Hematopoietic multipotent progenitor cell treated with erythropoietin and hydrocortisone succinate and interleukin-3 and kit ligand, for 4 days (in vitro differentiated cells): ENCODE data around the gene SLC15A2.
"Not testable (repeated sequence)": the region's sequence is repeated elsewhere in the genome, so short reads cannot be mapped to it uniquely, and the experiment has no call there.

Source experiments
- DNase-seq: peaks from one replicate; pipeline ENCODE4 v3.0.0-alpha.2; 2015

Gene SLC15A2

DNA sequence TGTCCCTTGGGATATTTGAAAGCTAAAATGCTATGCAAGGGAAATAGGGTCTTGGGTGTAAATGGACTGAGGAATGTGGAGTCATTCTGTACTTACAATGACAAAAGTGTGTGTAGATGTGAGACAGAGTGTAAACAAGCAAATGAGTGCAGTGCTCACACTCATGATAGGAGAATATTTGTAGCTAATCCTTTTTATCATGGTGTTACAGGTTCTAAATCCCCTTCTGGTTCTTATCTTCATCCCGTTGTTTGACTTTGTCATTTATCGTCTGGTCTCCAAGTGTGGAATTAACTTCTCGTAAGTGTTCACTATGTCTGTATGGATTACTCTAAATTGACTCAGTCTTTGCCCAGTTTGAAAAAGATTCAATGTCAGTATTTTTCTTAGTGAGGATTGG lies 30.5 kb downstream of the SLC15A2 start:
- DNase-seq: no peak

DNA sequence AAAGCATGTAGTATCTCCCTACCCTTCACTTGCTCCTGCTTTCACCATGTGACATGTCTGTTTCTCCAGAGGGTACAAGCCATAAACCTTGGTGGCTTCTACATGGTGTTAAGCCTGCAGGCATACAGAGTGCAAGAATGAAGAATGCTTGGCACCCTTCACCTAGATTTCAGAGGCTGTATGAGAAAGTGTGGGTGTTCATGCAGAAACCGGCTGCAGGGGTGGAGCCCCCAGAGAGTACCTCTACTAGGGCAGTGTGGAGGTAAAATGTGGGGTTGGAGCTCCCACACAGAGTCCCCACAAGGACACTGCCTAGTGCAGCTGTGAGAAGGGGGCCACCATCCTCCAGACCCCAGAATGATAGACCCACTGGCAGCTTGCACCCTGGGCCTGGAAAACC lies 32.2 kb downstream of the SLC15A2 start:
- no peak for DNase-seq

DNA sequence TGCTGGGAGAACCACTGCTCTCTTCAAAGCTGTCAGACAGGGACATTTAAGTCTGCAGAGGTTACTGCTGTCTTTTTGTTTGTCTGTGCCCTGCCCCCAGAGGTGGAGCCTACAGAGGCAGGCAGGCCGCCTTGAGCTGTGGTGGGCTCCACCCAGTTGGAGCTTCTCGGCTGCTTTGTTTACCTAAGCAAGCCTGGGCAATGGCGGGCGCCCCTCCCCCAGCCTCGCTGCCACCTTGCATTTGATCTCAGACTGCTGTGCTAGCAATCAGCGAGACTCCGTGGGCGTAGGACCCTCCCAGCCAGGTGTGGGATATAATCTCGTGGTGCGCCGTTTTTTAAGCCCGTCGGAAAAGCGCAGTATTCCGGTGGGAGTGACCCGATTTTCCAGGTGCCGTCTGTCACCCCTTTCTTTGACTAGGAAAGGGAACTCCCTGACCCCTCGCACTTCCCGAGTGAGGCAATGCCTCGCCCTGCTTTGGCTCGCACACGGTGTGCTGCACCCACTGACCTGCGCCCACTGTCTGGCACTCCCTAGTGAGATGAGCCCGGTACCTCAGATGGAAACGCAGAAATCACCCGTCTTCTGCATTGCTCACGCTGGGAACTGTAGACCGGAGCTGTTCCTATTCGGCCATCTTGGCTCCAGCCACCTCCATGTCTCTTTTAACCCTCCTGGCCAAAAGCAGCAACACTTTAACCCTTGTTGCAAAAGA lies 44.1 kb downstream of the SLC15A2 start:
- not testable (repeated sequence) for DNase-seq

DNA sequence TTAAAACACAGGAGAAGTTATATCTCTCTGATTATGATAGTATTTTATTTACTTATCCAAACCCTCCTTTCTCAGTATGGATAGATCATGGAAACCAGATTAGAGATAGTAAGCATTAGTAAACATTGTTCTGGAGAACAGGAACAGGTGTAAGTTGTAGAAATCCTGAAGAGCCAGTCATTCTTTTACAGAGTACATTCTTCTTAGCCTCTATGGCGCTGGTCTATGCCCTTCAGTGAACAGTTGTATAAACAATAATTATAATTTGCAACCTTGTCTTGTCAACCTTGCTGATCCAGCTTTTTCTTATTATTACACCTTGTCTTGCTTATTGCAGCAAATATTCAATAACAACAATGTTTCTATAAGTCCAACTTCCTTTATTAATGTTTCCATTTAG lies 47.4 kb downstream of the SLC15A2 start:
- DNase-seq: no peak

DNA sequence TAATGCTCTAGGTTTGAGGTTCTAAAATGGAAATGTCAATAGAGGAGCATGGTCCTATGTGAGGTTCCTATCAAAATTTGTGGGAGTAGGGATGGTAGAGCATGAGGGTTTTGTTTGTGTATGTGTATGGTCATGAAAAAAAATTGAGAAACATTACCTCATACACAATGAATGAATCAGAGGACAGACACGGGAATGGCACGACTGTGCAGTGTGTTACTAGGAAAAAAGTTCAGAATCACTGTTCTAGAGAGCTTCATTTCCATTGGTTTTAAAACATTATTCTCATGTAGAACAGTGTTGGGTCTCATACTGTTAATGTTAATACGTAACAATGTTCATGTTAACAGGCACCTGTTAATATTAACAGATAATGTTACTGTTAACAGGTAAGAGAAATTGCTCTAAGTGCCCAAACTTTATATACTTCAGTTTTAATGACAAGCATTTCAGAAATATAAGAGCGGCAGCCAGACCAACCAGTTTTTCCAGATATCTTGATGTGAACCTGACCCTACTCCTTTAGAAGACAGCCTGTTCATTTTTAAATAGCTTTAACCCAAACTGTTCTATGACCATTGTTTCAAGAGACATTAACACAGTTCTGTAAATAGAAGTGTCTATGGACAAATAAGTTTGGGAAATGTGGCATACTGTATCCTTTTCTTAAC lies 48.0 kb downstream of the SLC15A2 start:
- DNase-seq: no peak

DNA sequence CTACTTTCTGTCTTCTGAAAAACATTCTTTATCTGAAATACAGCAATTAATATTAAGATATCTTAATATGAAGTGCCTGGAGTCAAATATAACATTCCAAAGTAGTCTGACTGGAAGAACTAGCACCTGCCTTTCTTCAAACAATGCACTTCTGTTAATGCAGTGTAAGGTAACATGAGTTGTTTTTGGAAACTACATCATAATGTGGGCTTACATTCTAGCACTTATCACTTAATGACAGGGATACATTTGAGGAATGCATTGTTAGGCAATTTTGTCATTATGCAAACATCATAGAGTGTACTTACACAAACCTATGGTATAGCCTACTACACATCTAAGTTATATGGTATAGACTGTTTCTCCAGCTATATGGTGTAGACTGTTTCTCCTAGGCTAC lies 49.2 kb downstream of the SLC15A2 start:
- DNase-seq: no peak

DNA sequence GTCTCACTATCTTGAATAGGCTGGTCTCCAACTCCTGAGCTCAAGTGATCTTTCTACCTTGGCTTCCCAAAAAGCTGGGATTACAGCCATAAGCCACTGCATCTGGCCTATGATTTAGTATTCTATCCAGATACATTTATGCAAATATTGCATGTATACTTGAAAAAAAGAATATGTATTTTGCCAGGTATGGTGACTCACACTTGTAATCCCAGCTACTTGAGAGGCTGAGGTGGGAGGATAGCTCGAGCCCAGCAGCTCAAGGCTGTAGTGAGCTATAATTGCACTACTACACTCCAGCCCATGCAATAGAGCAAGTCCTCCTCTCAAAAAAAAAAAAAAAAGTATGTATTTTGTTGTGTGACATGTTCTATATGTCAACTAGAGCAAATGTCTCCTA lies 54.4 kb downstream of the SLC15A2 start:
- no peak for DNase-seq

DNA sequence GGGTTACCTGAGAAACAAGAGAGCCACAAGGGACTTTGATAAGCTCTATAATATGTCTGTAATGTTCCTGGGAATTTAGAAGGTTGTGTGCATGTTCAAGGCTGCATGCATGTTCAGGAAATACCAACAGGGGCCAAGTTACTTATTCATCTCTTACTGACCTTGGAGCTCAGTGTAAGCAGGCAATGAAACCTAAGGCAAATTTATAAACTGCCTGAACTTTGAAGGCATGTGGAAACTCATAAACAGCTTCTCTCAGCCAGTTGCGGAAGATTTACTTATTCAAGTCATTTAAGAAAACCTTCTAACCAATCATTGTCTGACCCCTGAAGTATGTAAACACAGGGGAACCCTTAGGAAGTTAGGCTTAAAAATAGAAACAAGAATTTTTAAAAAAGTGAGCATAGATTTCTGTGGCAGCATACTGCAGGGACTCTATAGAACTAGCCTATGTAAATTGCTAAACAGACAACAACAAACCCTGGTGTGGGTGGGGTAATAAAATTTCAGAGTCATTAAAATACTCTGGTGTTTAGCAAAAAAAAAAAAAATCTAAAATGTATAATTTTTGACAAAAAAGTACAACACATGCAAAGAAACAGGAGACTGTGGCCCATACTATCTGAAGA lies 57.2 kb downstream of the SLC15A2 start:
- DNase-seq: no peak

DNA sequence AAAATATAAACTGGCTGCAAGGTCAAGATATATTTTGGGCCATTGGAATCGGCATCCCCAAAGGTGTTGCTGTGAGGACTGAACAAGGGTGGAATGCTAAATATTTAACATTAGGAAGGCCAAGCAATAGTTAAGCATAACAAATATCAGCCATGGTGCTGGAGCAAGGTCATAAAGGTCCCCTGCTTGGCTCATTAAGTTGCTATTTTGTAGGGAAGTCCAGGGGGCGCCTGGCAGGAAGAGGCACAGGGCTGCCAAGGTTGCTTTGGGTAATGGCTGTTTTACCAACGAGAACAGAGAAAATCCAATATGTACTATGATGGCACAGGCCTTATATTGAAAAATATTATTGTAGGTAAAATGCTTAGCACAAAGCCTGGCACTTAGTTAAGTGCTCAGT lies 62.2 kb downstream of the SLC15A2 start:
- DNase-seq: no peak

DNA sequence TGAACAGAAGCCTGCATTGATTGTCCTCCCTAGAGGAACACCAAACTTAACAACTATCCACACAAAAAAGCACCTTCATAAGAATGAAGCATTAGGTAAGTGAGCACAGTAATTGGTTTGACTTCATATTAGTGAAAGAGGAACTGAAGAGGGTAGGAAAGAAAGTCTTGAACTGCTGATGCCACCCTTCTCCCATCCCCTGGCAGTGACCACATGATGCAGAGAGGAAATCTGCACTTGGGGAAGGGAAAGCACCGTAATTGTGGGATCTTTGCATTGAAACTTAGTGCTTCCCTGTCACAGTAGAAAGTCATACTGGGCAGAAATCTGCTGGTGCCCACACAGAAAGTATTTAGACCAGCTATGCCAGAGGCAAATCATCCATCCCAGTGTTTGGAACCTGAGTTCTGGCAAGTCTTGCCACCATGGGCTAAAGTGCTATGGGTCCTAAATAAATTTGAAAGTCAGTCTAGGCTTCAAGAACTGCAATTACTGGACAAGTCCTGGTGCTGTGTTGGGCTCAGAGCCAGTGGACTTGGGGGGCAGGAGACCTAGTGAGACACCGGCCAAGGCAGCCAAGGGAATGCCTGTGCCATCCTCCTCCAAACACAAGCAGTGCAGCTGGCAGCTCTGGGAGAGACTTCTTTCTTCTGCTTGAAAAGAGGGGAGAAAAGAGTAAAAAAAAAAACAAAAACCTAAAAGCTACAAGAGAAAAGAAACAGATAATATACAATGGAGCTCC lies 63.6 kb downstream of the SLC15A2 start:
- DNase-seq: peak; percentile 27

DNA sequence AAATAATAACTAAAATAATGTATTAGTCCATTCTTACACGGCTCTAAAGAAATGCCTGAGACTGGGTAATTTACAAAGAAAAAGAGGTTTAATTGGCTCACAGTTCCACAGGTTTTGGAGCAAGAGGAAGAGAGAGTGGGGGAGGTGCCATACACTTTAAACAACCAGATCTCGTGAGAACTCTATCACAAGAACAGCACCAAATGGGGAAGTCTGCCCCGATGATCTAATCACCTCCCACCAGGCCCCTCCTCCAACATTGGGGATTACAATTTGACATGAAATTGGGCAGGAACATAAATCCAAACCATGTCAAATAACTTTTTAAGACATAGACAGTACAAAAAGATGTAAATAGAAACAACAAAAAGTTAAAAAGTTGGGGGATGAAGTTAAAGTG lies 64.6 kb downstream of the SLC15A2 start:
- no peak for DNase-seq

DNA sequence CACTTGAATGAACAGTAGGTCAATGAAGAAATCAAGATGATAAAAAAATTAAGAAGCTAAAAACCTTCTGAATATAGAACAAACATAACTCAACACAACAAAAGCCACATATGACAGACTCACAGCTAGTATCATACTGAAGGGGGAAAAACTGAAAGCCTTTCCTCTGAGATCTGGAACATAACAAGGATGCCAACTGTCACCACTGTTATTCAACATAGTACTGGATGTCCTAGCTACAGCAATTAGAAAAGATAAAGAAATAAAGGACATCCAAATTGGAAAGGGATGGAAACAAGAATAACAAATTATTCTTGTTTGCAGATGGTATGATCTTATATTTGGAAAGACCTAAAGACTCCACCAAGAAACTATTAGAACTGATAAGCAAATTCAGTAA lies 67.1 kb downstream of the SLC15A2 start:
- no peak for DNase-seq

DNA sequence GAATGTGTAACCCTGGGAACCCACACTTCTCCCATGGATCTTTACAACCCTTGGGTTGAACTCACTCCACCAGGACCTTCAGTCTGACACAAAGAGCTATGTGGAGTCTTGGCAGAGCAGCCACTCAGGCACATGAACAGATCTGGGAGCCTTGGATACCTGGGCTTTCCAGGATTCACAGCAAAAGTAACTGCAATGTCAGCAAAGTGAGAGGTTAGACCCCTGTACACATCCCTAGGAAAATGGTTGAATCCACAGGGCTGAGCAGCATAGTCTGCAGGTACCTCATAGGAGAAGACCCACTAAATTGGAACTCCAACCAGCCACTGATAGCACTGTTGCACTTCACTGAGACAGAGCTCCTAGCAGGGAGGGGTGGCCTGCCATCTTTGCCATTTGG lies 68.2 kb downstream of the SLC15A2 start:
- no peak for DNase-seq

DNA sequence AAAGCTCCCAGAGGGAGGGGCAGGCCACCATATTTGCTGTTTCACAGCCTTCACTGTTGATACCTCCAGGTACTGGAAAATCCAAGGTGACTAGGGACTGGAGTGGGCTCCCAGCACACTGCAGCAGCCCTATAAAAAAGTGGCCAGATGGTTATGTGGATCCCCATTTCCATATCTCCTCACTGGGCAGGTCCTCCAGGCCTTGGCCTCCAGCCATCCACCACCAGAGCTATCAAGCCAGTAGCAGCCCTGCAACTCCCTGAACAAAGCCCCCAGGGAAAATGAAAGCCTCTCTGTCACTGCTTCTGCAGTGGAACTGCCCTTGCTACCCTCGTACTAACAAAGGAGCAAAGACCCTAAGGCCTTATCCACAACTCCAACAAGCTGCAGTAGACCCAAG lies 69.4 kb downstream of the SLC15A2 start:
- no peak for DNase-seq

DNA sequence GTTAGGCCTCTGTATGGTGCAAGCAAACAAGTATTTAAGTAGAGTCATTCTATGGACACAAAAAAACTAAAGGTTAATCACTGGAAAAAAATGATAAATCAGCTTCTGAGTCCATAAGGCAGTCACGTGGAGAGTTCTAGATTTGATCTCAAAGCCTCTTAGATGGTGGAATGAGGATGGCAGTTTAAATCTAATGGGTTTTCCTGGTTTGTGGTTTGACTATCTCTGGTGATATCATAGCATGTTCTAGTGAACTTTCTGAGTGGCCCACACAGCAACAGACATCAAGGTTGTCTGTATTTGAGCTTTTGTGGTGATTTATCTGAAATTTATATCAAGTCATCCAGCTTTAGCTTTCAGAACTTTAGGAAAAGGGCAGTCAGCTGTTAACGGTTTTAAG lies 75.4 kb downstream of the SLC15A2 start:
- DNase-seq: peak; percentile 37

DNA sequence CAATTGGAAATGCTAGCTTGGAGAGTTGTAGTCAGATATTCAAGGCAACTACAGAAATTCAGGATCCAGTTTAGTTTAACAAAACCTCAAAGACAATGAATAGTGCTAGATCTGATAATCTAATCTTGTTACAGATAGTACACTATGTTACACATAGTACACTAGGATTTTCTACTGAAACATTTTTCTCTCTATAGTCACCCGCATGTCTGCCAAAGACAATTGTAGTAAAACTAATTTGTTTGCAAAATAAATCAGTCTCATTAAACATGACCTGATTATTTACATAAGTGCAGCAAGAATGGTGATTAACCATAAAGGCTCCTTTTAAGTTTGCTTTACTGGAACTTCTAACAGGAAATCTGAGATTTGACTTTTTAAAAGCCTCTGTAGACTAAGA lies 75.8 kb downstream of the SLC15A2 start:
- DNase-seq: no peak

DNA sequence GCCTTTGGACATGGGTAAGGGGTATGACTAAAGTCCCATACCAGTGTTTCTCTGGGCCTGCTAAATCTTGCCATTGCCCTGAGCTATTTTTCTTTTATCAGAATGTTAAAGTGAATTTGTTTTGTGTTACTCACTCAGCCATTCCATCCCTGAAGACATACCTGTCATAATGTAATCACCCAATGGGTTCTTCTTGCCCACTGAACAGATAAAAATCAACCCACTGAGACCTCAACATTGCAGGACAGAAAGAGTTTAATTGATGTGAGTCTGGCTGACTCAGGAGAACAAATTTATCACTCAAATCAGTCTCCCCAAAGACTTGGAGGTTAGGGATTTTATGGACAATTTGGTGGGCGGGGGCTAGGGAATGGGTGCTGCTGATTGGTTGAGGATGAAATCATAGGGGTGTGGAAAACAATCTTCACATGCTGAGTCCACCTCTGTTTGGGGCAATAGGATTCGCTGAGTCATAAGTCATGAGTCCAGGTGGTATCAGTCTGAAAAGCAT lies 80.5 kb downstream of the SLC15A2 start:
- DNase-seq: no peak

DNA sequence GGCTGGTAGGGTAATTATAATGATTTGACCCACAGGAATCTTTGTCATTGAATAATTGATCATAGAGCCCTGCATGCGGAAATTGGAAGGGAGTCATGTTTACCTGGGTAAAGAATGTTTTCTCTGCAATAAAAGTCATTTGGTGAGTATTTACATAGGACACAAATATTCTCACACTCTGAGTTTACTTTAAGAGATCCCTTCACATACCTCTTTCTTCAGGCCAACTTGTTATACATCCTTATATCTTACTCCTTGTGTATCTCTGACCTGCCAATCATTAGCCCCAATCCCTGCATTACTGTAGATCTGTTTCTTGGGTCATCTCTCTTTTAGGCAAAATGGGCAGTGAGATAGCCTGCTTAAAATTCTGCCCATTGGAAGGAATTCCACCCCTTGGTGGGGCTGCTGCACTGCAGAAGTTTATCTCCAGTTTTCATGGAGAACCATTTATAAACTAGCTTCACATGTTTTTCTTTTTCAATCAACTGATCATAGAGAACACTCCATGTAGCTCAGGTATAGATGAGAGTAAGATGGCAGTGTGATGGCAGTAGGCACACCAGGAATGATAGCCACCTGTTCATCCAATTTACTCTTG lies 81.6 kb downstream of the SLC15A2 start:
- no peak for DNase-seq

DNA sequence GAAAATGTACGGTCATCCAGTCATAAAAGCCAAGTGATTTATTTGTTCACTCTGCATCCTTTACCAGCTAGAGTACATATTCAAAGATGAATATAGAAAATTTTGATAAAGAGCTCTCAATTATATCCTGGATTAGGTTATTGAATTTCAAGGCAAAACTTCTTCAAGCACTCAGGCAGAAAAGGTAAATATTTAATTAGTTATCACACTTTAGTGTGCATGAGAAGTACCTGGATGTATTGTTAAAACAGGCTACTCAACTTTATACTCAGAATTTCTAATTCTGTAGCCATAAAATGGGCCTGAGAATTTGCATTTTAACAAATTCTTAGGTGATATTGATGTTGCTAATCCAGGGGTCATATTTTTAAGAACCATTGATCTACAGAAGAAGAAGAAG lies 82.5 kb downstream of the SLC15A2 start:
- DNase-seq: no peak

DNA sequence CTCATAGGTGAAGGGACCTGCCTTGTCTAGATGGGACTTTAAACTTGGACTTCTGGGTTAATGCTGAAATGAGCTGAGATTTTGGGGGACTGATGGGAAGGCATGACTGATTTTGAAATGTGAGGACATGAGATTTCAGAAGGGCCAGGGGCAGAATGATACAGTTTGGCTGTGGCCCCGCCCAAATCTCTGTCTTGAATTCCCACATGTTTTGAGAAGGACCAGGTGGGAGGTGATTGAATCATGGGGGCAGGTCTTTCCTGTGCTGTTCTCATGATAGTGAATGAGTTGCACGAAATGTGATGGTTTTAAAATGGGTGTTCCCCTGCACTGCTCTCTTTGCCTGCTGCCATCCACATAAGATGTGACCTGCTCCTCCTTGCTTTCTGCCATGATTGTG lies 85.0 kb downstream of the SLC15A2 start:
- no peak for DNase-seq

DNA sequence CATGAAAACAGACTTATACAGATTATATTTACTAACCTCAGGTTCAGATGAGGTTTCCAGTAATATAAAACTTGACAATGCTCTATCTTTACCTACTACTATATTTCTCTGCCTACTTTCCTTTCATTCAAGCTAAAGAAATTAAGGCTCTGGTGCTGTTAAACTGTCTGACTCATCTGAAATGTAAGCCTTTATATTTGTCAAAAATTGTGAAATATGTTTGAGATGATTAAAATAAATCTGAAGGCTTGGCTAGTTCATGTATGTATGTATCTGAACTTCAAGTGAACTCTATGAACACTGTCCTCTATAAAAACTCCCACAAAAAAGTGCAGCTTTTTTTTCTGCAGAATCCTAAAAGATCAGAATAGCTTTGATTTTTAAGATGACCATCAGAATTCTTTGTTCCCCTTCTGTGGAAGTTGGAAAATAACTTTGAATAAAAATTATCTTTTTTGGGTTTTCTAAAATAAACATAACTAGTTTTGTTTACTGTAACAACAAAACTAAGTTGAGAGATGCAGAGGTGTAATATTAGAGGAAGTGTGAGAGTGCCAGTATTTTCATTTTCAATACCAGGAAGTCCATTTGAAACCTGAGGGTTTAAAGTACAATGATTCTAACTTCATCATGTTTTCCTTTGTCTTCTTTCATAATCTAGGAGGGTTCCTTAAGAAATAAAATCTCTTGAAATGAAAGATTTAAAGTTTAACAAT lies 85.7 kb downstream of the SLC15A2 start:
- no peak for DNase-seq

DNA sequence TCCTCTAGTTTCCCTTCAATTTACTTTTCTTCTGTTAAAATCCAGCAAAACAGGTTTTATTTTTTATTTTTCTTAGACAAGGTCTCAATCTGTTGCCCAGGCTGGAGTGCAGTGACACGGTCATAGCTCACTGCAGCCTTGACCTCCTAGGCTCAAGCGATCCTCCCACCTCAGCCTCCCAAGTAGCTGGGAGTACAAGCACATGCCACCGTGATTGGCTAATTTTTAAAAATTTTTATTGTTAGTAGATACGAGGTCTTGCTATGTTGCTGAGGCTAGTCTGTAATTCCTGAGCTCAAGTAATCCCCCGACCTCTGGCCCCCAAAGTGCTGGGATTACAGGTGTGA lies 86.2 kb downstream of the SLC15A2 start:
- no peak for DNase-seq

DNA sequence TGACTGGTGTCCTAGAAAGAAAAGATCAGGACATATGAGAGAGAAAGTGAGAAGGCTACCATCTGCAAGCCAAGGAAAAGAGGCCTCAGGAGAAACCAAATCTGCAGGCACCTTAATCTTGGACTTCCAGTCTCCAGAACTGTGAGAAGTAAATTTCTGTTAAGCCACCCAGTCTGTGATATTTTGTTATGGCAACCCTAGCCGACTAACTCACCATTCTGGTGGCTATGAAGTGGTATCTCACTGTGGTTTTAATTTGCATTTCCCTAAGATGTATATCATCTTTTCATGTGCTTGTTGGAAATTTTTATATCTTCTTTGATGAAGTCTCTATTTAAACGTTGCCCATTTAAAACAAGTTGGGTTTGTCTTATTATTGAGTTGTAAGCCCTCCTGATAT lies 87.3 kb downstream of the SLC15A2 start:
- peak; percentile 33 for DNase-seq
